Uterus (tissue), 4 donors: Measurements from ENCODE around the gene PLXNA2. TPM values are rescaled to one million over a fixed set of nuclear protein-coding genes. Genes with fewer than 3 reads are reported as not detected.

Experiments
- DNase-seq, 2 donors: peaks; one replicate each; pipeline ENCODE4 v3.0.0-alpha.2; 2019 to 2020
- H3K27ac ChIP-seq, 2 donors: fragments of 200-600 bp; sonication (generic); 1 replicate in 1 of 2; 2 replicates in 1 of 2; pipeline ENCODE4 v1.5.1; 2016 to 2018
- H3K27me3 ChIP-seq, 2 donors: fragments of 200-600 bp; sonication (generic); one replicate each; pipeline ENCODE4 v1.5.1; 2018 to 2019; ENCODE audit warnings: control low read depth in 1 of 2
- H3K36me3 ChIP-seq, 2 donors: fragments of 200-600 bp; sonication (generic); one replicate each; pipeline ENCODE4 v1.5.1; 2019; ENCODE audit warnings: control low read depth in 1 of 2
- H3K4me1 ChIP-seq, 2 donors: fragments of 200-600 bp; sonication (generic); one replicate each; pipeline ENCODE4 v1.5.1; 2018 to 2019; ENCODE audit warnings: control low read depth in 1 of 2
- H3K4me3 ChIP-seq, 2 donors: fragments of 200-600 bp; sonication (generic); 1 replicate in 1 of 2; 2 replicates in 1 of 2; pipeline ENCODE4 v1.5.1; 2018 to 2019; ENCODE audit warnings: mild to moderate bottlenecking in 1 of 2
- H3K9me3 ChIP-seq, 2 donors: fragments of 200-600 bp; sonication (generic); one replicate each; pipeline ENCODE4 v1.5.1; 2019; ENCODE audit warnings: control low read depth in 1 of 2
- POLR2A ChIP-seq, 2 donors: fragments of 450-650 bp; IDR thresholded peaks; one replicate each; pipeline ENCODE4 v1.6.1; 2016; ENCODE audit warnings: antibody characterized with exemption in 2 of 2, mild to moderate bottlenecking in 1 of 2, moderate library complexity in 1 of 2
- intact Hi-C: fragments of 100-400 bp; cut with DNase I; formaldehyde crosslinking; loops from one replicate; pipeline ENCODE4 v1.15.1; 2023; ENCODE audit warnings: low total_unique reads
- total RNA-seq, 4 donors: library from RNA; depleted of rRNA in 3 of 4; stranded (reverse); fragments of >200 nt in 3 of 4; gene quantifications; one replicate each; pipeline versions ENCODE4 v1.1.0 to v1.2.4, GENCODE V29; 2014 to 2023
- TF ChIP-seq, protein P1 (sequence below), 4 experiments: fragments of 200-600 bp in 2 of 4; fragments of 450-650 bp in 2 of 4; sonication (generic) in 2 of 4; IDR thresholded peaks; one replicate each; pipeline ENCODE4 v1.5.1; 2016 to 2019; ENCODE audit warnings: antibody characterized with exemption in 4 of 4, mild to moderate bottlenecking in 2 of 4, moderate library complexity in 1 of 4
- donor health status: DM: yes; HTN: yes; CAD: no.

The PLXNA2 gene
- total RNA-seq, 4 donors from 2014 or later: 5.4 to 94.5 (median 9.5) TPM

DNA sequence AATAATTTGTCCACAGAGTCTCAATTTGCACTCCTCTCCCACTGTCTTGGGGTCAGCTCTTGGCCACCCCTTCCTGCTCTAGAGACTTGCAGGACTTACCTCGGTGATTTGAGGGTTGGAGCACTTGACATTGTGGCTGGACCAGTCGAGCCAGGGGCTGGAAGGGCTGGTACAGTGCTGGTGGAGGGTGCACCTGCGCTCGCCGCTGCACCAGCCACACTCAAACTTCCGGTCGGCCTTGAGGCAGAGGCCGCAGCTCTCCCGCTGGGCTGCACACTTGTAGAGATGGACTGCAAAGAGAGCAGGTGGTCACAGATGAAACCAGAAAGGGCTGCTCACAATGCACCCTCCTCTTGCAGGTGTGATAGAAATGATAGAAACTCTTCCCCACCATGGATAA, 165.0 kb downstream of the PLXNA2 start:
- no peak overlapping the region for H3K27ac ChIP-seq
- H3K9me3 ChIP-seq: no peaks in the 10 kb centered on the region
- no peak for DNase-seq
- no peaks in the 10 kb centered on the region for H3K4me1 ChIP-seq
- no peaks in the 10 kb centered on the region for H3K36me3 ChIP-seq
- intact Hi-C loops: no loop called here
- H3K27me3 ChIP-seq: no peaks in the 10 kb centered on the region
- no peak overlapping the region for H3K4me3 ChIP-seq
- TF ChIP-seq, protein P1, sequence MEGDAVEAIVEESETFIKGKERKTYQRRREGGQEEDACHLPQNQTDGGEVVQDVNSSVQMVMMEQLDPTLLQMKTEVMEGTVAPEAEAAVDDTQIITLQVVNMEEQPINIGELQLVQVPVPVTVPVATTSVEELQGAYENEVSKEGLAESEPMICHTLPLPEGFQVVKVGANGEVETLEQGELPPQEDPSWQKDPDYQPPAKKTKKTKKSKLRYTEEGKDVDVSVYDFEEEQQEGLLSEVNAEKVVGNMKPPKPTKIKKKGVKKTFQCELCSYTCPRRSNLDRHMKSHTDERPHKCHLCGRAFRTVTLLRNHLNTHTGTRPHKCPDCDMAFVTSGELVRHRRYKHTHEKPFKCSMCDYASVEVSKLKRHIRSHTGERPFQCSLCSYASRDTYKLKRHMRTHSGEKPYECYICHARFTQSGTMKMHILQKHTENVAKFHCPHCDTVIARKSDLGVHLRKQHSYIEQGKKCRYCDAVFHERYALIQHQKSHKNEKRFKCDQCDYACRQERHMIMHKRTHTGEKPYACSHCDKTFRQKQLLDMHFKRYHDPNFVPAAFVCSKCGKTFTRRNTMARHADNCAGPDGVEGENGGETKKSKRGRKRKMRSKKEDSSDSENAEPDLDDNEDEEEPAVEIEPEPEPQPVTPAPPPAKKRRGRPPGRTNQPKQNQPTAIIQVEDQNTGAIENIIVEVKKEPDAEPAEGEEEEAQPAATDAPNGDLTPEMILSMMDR (IDR thresholded peaks at IDR 0.05): no peak
- TF ChIP-seq POLR2A (IDR thresholded peaks at IDR 0.05): no peak

DNA sequence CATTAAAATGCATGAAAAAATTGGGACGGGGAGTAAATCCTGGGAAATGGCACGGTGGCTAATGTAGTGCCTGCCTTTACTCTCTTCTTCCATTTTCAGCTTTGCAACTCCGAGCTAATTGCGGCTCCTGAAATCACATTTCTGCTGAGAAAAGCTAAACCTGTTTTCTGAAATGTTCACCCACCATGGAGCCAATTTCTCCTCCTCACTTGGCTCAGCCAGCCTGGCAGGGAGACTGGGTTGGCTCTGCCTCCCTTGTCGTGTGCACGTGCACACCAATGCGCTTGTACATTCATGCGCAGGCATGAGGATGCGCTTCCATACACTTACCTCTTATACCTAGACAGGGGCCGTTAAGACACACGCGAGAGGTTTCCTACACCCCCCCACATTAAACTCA, 165.4 kb downstream of the PLXNA2 start:
- no peak overlapping the region for H3K4me3 ChIP-seq
- no peaks in the 10 kb centered on the region for H3K27me3 ChIP-seq
- DNase-seq: no peak
- intact Hi-C loops: no loop called here
- no peaks in the 10 kb centered on the region for H3K36me3 ChIP-seq
- no peaks in the 10 kb centered on the region for H3K4me1 ChIP-seq
- no peaks in the 10 kb centered on the region for H3K9me3 ChIP-seq
- H3K27ac ChIP-seq: no peak overlapping the region
- TF ChIP-seq POLR2A (IDR thresholded peaks at IDR 0.05): no peak
- TF ChIP-seq, protein P1 (IDR thresholded peaks at IDR 0.05): no peak

DNA sequence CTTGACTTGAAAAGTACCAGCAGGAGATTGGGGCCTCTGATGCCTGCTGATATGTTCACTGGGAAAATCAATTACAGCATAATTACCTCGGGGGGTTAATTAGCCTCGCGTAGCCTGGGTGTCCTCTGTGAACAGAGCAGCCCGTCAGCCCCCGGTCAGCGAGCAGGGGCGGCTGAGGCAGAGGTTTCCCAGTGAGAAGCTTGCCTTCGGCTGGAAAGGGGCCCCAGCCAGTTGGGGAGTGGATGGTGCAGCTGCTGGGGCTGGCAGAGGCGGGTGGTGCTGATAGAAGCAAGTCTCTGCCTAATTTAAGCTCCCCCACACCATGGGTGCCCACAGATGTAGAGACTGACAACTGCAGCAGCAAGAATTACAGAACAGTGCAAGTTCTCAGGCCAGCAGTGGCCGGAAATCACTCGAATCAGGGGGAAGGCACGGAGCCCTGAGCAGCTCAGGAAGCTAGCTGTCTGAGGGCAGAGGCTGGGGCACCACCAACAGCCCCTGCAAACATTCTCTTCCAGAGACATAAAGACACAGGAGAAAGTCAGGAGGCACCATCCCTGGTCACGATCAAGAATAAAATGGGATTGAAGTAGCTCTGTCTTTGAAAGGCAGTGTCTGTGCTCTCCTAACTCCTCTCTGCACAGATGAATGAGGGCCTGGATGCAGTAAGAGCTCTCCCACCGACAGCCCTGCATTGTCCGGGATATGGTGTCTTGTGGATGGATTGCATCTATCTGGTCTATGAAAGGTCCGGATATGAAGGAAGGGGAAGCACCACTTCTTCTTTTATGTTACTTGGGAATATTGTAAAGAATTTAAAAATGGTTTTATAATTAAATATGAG, 166.7 kb downstream of the PLXNA2 start:
- H3K27me3 ChIP-seq: no peaks in the 10 kb centered on the region
- no peaks in the 10 kb centered on the region for H3K4me1 ChIP-seq
- H3K4me3 ChIP-seq: no peak overlapping the region
- no peaks in the 10 kb centered on the region for H3K36me3 ChIP-seq
- intact Hi-C loops: no loop called here
- H3K27ac ChIP-seq: no peak overlapping the region
- no peak for TF ChIP-seq POLR2A (IDR thresholded peaks at IDR 0.05)
- TF ChIP-seq, protein P1 (IDR thresholded peaks at IDR 0.05): no peak
- no peak for DNase-seq
- H3K9me3 ChIP-seq: no peaks in the 10 kb centered on the region

DNA sequence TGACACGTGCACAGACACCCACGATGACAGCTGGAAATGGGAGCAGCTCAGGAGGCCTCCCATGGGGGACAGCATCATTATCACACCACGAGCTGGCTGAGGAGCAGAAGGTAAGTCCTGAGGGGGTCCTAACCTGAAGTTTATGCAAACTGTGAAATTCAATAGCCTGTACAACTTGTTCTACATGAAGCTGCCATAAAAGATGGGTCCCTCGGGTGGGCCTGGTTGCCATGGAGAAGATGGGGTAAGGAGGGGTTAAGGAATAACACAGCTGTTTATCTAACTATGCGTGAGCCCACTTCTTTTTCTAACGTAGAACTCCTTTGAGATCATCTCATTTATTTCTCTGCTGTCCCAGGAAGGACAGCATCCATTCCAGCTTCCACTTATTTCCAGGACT, 169.8 kb downstream of the PLXNA2 start:
- Histone ChIP-seq H3K4me3 (no peak overlapping the region), H3K4me1 (no peaks in the 10 kb centered on the region), H3K9me3 (no peaks in the 10 kb centered on the region), H3K36me3 (no peaks in the 10 kb centered on the region), H3K27me3 (no peaks in the 10 kb centered on the region), H3K27ac (no peak overlapping the region)
- no peak for DNase-seq
- intact Hi-C loops: no loop called here
- TF ChIP-seq, protein P1 (IDR thresholded peaks at IDR 0.05): no peak
- TF ChIP-seq POLR2A (IDR thresholded peaks at IDR 0.05): no peak

DNA sequence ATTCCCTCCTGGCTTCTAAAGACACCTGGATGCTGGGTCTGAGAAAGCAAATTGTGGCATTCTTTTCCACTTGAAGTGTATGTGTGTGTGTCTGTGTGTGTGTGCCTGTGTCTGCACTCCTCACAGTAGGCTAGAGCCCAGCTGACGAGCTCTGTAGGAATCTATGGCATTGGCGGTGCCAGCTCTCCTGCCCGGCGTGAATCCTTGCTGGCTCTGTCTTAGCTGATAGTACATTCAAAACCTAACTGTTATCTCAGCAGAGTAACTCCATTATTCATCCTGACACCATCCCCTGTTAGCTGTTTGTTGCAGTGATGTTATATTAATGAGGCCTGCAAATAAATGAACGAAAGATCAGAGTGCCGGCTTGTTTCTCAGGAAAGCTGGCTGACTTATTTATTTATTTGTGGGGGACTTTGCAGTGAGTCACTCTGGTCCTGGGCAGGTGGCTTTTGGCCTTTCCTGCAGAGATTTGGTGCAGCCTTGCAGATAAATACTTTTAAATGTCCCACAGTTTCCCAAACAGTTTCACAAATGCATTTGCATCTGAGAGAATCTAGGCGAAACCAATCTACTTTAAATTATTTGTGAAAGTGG, 172.7 kb downstream of the PLXNA2 start:
- TF ChIP-seq, protein P1 (IDR thresholded peaks at IDR 0.05): no peak
- no peak for TF ChIP-seq POLR2A (IDR thresholded peaks at IDR 0.05)
- Histone ChIP-seq H3K4me1 (no peaks in the 10 kb centered on the region), H3K27ac (no peak overlapping the region), H3K9me3 (no peaks in the 10 kb centered on the region), H3K27me3 (no peaks in the 10 kb centered on the region), H3K36me3 (no peaks in the 10 kb centered on the region), H3K4me3 (no peak overlapping the region)
- DNase-seq: no peak
- intact Hi-C loops: no loop called here
